ENCODE data around the gene ZAP70.

The ZAP70 gene

GRCh38 chr2:97717613-97717995 lies 4.2 kb downstream of the ZAP70 start:
- DNase-seq (ENCODE audit: low spot score): no peak

- no peak for DNase-seq (ENCODE audit: low spot score)
Measured at GRCh38 chr2:97718051-97718882, 4.9 kb downstream of the ZAP70 start.

- no peak for DNase-seq (ENCODE audit: low spot score)
Measured at GRCh38 chr2:97718942-97719341, 5.6 kb downstream of the ZAP70 start.

- no peak for DNase-seq (ENCODE audit: low spot score)
Measured at GRCh38 chr2:97719362-97720155, 6.2 kb downstream of the ZAP70 start.

GRCh38 chr2:97720746-97721145 lies 7.4 kb downstream of the ZAP70 start:
- DNase-seq (ENCODE audit: low spot score): no peak

- no peak for DNase-seq (ENCODE audit: low spot score)
Measured at GRCh38 chr2:97722227-97722626, 8.9 kb downstream of the ZAP70 start.

- no peak for DNase-seq (ENCODE audit: low spot score)
Measured at GRCh38 chr2:97723156-97724072, 10.0 kb downstream of the ZAP70 start.

- no peak for DNase-seq (ENCODE audit: low spot score)
Measured at GRCh38 chr2:97724073-97724410, 10.7 kb downstream of the ZAP70 start.

- no peak for DNase-seq (ENCODE audit: low spot score)
Measured at GRCh38 chr2:97724501-97724900, 11.1 kb downstream of the ZAP70 start.

GRCh38 chr2:97724946-97725688 lies 11.7 kb downstream of the ZAP70 start:
- DNase-seq (ENCODE audit: low spot score): no peak

- no peak for DNase-seq (ENCODE audit: low spot score)
Measured at GRCh38 chr2:97726261-97727064, 13.1 kb downstream of the ZAP70 start.

GRCh38 chr2:97727296-97727695 lies 13.9 kb downstream of the ZAP70 start:
- DNase-seq (ENCODE audit: low spot score): no peak

GRCh38 chr2:97728091-97728731 lies 14.8 kb downstream of the ZAP70 start:
- no peak for DNase-seq (ENCODE audit: low spot score)

GRCh38 chr2:97730245-97730644 lies 16.9 kb downstream of the ZAP70 start:
- peak; percentile 87 for DNase-seq (ENCODE audit: low spot score)

GRCh38 chr2:97731274-97732020 lies 18.1 kb downstream of the ZAP70 start:
- no peak for DNase-seq (ENCODE audit: low spot score)

GRCh38 chr2:97732436-97733340 lies 19.3 kb downstream of the ZAP70 start:
- no peak for DNase-seq (ENCODE audit: low spot score)

- DNase-seq (ENCODE audit: low spot score): no peak
Measured at GRCh38 chr2:97733341-97734035, 20.1 kb downstream of the ZAP70 start.

Measured in kidney tubule cell (primary cell).